Motor neuron (in vitro differentiated cells): ENCODE data around the gene ANKRD23. TPM values are rescaled to one million over a fixed set of nuclear protein-coding genes. Genes with fewer than 3 reads are reported as not detected.
"Not testable (repeated sequence)": the region's sequence is repeated elsewhere in the genome, so short reads cannot be mapped to it uniquely, and the experiment has no call there.

ENCODE experiments used
- ATAC-seq, 8 experiments: fragments of 200-7000 bp; cut with Tn5 transposase; replicated peaks in 6 of 8; 2 replicates each; pipeline ENCODE4 v1.8.0; 2021; ENCODE audit warnings: mild to moderate bottlenecking in 8 of 8, moderate library complexity in 8 of 8
- H3K27ac ChIP-seq, 2 donors: fragments of 250-450 bp; sonication (Bioruptor Pico); 2 replicates each; pipeline ENCODE4 v1.9.0; 2021; ENCODE audit warnings: antibody characterized with exemption in 2 of 2, mild to moderate bottlenecking in 2 of 2, moderate library complexity in 1 of 2
- H3K4me1 ChIP-seq, 2 donors: fragments of 250-450 bp; sonication (Bioruptor Pico); replicated peaks in 1 of 2; 2 replicates each; pipeline ENCODE4 v1.6.1; 2021; ENCODE audit warnings: antibody characterized with exemption in 2 of 2, mild to moderate bottlenecking in 2 of 2, moderate library complexity in 1 of 2
- H3K4me3 ChIP-seq, 5 donors: fragments of 250-450 bp; sonication (Bioruptor Pico); 2 replicates each; pipeline ENCODE4 v1.9.0; 2021; ENCODE audit warnings: antibody characterized with exemption in 5 of 5, mild to moderate bottlenecking in 5 of 5, moderate library complexity in 4 of 5
- WGBS, 10 experiments: fragments of 450-650 bp; shearing (Covaris generic); methylation state at CpG; one replicate each; pipeline ENCODE4 v1.0.0; 2022; 5-methylcytosine and 5-hydroxymethylcytosine counted together
- in situ Hi-C, 9 experiments: fragments of 400-800 bp; cut with MboI; loops; one replicate each; pipeline ENCODE4 v1.15.0; 2021; ENCODE audit warnings: low sequenced_read_pairs in 9 of 9, low pct_unique_long_range_greater_than_20kb in 2 of 9; ENCODE audit not compliant: unreplicated experiment in 9 of 9
- total RNA-seq, 8 experiments: library from RNA; unstranded; fragments of 300-600 nt; gene quantifications; 2 replicates each; pipeline versions ENCODE4 v1.2.3 to v1.2.4, GENCODE V29; 2022

The ANKRD23 gene
- 1 to 10 TPM; 1.9 to 5.6 (median 3.7) TPM for total RNA-seq

GRCh38 chr2:96843538-96844268 lies at the start of gene ANKRD23:
ANKRD23 (minus strand) TSS chr2:96844021; CDS start chr2:96843992, 29 bp downstream.
- in situ Hi-C loops: no loop called here
- Histone ChIP-seq H3K4me3 (no peak within 1 kb of the TSS), H3K27ac (no peak within 1 kb of the TSS), H3K4me1 (no peaks in the 10 kb centered on the region)
- WGBS, 10 experiments: 92 to 100% (median 100%) methylated on average over 2 to 6 of the region's 14 CpGs; no CpG with 5 or more reads in 2 of the 10 experiments
- ATAC-seq: no peak

- Histone ChIP-seq H3K4me3 (no peak overlapping the region), H3K4me1 (peaks cover 0 to 15% of the 10 kb centered on the region in 2 donors), H3K27ac (no peak overlapping the region)
- in situ Hi-C loops: no loop called here
- 45 to 88% (median 59%) methylated on average over 1 to 6 of the region's 11 CpGs; no CpG with 5 or more reads in 4 of the 10 experiments for WGBS, 10 experiments
- ATAC-seq: peak in 4 of 8 experiments; percentile 14 to 36 (median 22)
These were observed 47.9 kb upstream of the ANKRD23 start for GRCh38 chr2:96891591-96892333.

DNA sequence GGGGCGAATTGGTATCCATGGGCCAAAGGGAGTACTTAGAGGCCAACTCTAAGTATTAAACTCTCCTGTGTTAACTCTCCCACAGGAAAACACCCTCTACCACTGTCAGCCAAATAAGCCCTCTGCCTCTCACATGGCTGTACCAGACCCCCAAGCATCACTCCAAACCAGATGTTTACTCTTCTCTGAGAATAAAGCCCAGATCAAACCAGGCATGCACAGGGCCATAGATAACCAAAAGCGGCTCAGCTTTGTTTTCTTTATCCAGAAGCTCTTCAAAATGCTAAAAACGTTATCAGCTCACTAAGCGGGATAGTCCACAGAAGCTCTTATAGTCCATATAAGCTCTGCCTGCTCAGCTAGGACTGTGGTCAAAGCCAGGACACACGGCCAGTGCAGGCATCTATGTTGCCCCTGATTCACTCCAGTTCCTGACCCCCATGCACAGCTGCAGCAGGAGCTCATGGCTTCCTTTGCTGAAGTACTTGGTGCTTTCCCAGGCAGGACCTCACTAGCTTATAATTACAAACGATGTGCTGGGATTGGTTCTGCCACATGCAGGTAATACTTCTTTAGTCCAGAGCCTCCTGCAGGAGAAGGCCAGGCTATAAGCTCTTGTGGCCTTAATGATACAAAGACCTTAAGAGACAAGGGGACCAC lies 47.0 kb upstream of the ANKRD23 start:
- H3K4me3 ChIP-seq: no peak overlapping the region
- no peak overlapping the region for H3K27ac ChIP-seq
- in situ Hi-C loops: no loop called here
- ATAC-seq: no peak
- peaks cover 0 to 15% of the 10 kb centered on the region in 2 donors for H3K4me1 ChIP-seq
- WGBS, 10 experiments: 71 to 100% (median 83%) methylated on average over 1 to 6 of the region's 6 CpGs

DNA sequence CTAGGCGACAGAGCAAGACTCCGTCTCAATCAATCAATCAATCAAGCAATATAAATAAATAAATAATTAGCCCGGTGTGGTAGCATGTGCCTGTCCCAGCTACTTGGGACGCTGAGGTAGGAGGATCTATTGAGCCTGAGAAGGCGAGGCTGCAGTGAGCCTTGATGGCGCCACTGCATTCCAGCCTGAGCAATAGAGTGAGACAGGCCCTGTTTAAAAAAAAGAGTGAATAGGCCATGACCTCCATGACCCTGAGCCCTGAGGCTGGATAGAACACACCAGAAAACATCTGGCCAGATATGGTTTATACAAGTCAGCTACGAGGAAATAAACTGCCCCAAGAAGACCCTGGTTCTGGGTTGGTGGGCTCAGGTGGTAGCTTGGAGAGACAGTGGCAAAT lies 46.4 kb upstream of the ANKRD23 start:
- Histone ChIP-seq H3K4me1 (peaks cover 0 to 11% of the 10 kb centered on the region in 2 donors), H3K27ac (no peak overlapping the region), H3K4me3 (no peak overlapping the region)
- no peak for ATAC-seq
- WGBS, 10 experiments: 67 to 95% (median 80%) methylated on average over 1 to 5 of the region's 7 CpGs; no CpG with 5 or more reads in 2 of the 10 experiments
- in situ Hi-C loops: no loop called here

DNA sequence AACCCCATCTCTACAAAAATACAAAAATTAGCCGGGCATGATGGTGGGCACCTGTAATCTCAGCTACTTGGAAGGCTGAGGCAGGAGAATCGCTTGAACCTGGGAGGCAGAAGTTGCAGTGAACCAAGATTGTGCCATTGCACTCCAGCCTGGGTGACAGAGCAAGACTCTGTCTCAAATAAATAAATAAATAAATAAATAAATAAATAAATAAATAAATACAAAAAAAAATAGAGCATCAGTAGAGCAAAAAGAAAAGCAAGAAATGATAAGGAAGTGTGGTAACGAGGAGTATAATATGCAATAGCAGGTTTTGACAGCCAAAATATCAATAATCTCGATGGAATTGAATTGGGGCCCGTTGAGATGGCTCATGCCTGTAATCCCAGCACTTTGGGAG lies 45.7 kb upstream of the ANKRD23 start:
- peaks cover 0 to 11% of the 10 kb centered on the region in 2 donors for H3K4me1 ChIP-seq
- ATAC-seq, H3K4me3 ChIP-seq, in situ Hi-C loops, H3K27ac ChIP-seq: not testable (repeated sequence)
- 71 to 96% (median 91%) methylated on average over 1 to 5 of the region's 5 CpGs; no CpG with 5 or more reads in 1 of the 10 experiments for WGBS, 10 experiments

DNA sequence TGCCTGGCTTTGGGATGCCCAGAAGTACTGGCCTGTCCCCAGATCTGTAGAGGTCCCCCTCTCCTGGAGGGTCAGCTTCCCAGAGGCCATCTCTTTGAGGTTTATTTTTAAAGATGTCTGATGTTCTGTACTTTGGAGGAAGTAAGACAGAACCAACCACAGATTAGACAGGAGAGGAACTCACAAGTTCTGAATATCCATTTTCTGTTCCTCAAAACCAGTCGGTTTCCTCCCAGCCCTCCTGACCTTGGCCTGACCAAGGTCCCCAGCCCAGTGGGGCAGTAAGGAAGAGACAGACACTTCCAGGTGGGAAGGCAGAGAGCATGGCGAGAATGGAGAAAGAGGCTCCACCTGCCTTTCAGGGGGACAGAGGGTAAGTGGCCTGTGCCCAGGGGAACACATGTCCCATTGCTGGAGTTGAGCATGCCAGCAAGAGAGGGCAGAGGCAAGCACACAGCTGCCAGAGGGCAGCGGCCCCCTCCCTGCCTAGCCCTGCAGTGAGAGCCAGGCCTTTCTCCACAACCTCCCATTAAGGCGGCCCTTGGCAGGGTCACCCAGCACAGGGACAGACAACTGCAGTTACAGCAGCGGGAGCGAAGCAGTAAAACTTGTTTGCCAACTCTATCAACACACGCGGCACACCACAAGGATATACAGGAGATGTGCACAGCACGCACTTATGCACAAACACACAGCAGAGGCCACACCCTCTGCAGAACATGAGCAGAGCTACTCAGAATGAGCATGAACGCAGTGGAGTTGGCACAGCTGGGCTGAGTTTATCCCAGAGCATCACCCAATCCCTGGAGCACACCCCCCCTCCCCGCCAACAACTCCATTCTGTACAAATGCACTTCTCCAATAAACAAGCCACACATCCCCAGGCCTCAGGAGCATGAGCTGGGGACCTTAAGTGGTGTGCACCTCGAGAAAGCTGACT lies 44.5 kb upstream of the ANKRD23 start:
- Histone ChIP-seq H3K27ac (no peak overlapping the region), H3K4me3 (no peak overlapping the region), H3K4me1 (peaks cover 0 to 11% of the 10 kb centered on the region in 2 donors)
- 0 to 100% (median 82%) methylated on average over 1 to 4 of the region's 12 CpGs; no CpG with 5 or more reads in 2 of the 10 experiments for WGBS, 10 experiments
- ATAC-seq: peak in 3 of 8 experiments; percentile 84 to 86 (median 84)
- in situ Hi-C loops: no loop called here

DNA sequence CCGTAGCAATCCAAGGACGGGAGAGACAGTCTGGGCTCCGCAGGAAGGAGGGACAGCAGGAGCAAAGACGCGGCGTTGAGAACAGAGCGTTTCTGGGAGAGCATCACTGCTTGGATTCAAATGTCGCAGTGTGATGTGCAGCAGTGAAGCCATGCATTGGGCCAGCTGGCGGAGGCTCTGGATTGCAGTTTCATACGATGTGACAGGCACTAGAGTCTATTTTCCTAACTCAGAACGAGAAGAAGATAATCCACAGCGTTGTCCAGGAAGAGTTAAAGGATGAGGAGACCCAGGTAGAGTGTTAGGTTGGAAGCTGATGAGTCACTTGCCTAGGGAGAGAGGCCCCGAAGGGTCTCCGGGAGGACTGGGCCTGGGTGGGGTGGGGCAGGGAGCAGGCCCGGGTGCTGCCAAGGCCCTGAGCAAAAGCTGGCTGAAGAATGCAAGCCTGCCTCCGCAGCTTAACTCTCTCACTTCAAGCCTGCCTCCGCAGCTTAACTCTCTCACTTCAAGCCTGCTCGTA lies 43.7 kb upstream of the ANKRD23 start:
- WGBS, 10 experiments: 0 to 89% (median 66%) methylated on average over 2 to 7 of the region's 18 CpGs; no CpG with 5 or more reads in 2 of the 10 experiments
- in situ Hi-C loops: no loop called here
- no peak overlapping the region for H3K4me3 ChIP-seq
- ATAC-seq: peak in 7 of 8 experiments; percentile 26 to 84 (median 81)
- H3K27ac ChIP-seq: no peak overlapping the region
- H3K4me1 ChIP-seq: peaks cover 0 to 12% of the 10 kb centered on the region in 2 donors

DNA sequence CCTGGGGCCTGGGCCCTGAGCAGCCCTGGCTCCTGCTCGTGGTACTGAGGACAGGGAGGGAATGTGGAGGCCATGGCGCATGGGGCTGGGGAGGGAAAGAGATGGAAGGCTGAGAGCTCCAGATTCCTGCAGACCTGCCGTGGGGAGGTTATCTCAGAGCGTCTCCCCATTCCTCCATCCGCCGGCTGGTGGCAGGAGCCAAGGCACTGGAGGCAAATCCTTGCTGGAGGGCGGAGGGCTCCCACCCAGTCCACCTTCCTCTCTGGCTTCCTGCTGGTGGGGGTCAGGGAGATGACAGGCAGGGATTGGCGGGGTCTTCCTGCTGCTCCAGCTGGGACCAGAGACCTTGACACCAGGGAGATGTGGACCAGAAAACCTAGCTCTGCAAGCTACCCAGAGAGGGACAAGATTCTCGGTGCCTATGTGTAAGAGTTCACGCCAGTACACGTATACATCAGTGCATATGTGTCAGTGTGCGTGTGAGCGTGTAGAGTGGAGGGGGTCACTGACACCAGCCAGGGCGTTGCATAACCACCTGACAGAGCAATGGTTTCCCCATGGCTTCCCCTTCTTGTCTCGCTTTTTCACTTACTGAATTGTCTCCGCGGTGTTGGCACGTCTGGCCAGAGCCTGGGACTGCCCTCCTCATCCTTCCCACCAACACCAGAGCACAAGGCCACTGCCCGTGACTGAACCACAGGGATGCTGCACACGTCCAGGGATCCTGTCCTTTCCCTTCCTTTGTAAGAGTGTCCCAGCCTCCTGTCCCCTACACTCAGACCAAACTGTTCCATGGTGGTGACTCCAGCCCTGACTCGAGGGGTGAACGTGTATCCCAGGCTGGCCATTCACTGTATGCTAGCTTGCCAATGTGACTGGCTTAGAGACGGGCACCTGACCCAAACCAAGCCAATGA lies 41.9 kb upstream of the ANKRD23 start:
- 80 to 100% (median 87%) methylated on average over 1 to 14 of the region's 23 CpGs; no CpG with 5 or more reads in 2 of the 10 experiments for WGBS, 10 experiments
- Histone ChIP-seq H3K4me3 (no peak overlapping the region), H3K27ac (no peak overlapping the region), H3K4me1 (peaks cover 14 to 24% of the 10 kb centered on the region in 2 donors)
- in situ Hi-C loops: no loop called here
- no peak for ATAC-seq

GRCh38 chr2:96884299-96885094 lies 40.7 kb upstream of the ANKRD23 start:
- WGBS, 10 experiments: 93 to 100% (median 100%) methylated on average over 1 to 3 of the region's 19 CpGs; no CpG with 5 or more reads in 5 of the 10 experiments
- peaks cover 14 to 24% of the 10 kb centered on the region in 2 donors for H3K4me1 ChIP-seq
- no peak overlapping the region for H3K27ac ChIP-seq
- ATAC-seq: no peak
- no peak overlapping the region for H3K4me3 ChIP-seq
- in situ Hi-C loops: no loop called here

DNA sequence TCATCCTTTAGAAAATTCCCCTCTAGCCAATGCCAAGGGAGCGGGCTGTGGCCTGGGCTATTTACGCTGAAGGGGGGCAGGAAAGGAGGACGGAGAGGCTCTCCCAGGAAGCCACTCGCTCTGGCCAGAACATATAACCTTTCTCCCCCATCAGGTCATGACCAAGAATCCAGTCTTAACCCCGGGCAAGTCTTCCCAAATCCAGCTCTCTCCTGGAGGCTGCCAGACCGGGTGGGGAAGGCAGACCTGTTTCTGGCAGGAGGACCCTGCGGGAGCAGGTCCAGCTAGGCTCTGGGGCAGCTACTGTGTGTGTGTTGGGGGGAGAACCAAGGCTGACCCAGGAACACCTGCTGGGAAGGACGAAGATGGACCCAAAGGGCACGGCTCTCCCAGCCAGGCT lies 39.5 kb upstream of the ANKRD23 start:
- H3K4me1 ChIP-seq: peaks cover 14 to 24% of the 10 kb centered on the region in 2 donors
- H3K4me3 ChIP-seq: no peak overlapping the region
- in situ Hi-C loops: no loop called here
- H3K27ac ChIP-seq: no peak overlapping the region
- no peak for ATAC-seq
- 47 to 100% (median 90%) methylated on average over 1 to 7 of the region's 9 CpGs; no CpG with 5 or more reads in 5 of the 10 experiments for WGBS, 10 experiments
